AG04450 (cell line): Measurements from ENCODE around the gene DGKA. TPM values are rescaled to one million over a fixed set of nuclear protein-coding genes. Genes with fewer than 3 reads are reported as not detected.
A peak's percentile ranks its signal among the peaks of the same experiment; 100 is the strongest.
"Not testable (repeated sequence)": the region's sequence is repeated elsewhere in the genome, so short reads cannot be mapped to it uniquely, and the experiment has no call there.

Source experiments
- CTCF ChIA-PET: fragments of 300-600, 350-600 bp; formaldehyde crosslinking; extraction: SDS; loops from one replicate; lab custom pipeline; 2022; ENCODE audit warnings: antibody characterized with exemption, inconsistent platforms; lab: Charles Lee
- POLR2A ChIA-PET: fragments of 350-600 bp; formaldehyde crosslinking; extraction: SDS; loops from one replicate; lab custom pipeline; 2021; ENCODE audit warnings: antibody characterized with exemption, inconsistent platforms; lab: Yijun Ruan, JAX
- DNase-seq: peaks from one replicate; pipeline ENCODE4 v3.0.0-alpha.2; 2011; ENCODE audit warnings: low read depth, low spot score
- H3K27ac ChIP-seq: one replicate; pipeline ENCODE4 v1.5.1; 2012; ENCODE audit warnings: low read depth, low read length, control low read depth
- H3K27me3 ChIP-seq: one replicate; pipeline ENCODE4 v1.6.0; 2012; ENCODE audit warnings: low read length; ENCODE audit not compliant: control insufficient read depth, insufficient read depth
- H3K4me3 ChIP-seq: 2 replicates; pipeline ENCODE4 v1.5.1; 2011; ENCODE audit warnings: mild to moderate bottlenecking, low read depth, low read length, control low read depth
- H3K9me3 ChIP-seq: 2 replicates; pipeline ENCODE4 v1.5.1; 2012; ENCODE audit warnings: low read length; ENCODE audit not compliant: control insufficient read depth, insufficient read depth
- CTCF ChIP-seq: IDR thresholded peaks from 2 replicates; pipeline ENCODE4 v1.5.1; 2011; ENCODE audit warnings: low read depth, low read length, control low read depth, inconsistent platforms
- polyA plus RNA-seq: library from polyadenylated mRNA; depleted of rRNA; stranded (reverse); fragments of >200 nt; gene quantifications from 2 replicates; pipeline ENCODE4 v1.2.3, GENCODE V29; 2011

DGKA gene
- polyA plus RNA-seq, 1 experiment = 53.6 TPM

GRCh38 chr12:55973599-55974307 is 42.8 kb downstream of the DGKA start, which contains the start of gene RAB5B:
RAB5B (plus strand) TSS chr12:55974078; CDS start chr12:55986961, 12,883 bp downstream.
- Histone ChIP-seq H3K27me3 (no peaks in the 10 kb centered on the region), H3K9me3 (peaks cover 4% of the 10 kb centered on the region; the same call in 1 of the 2 replicates), H3K27ac (peak within 1 kb of the TSS; percentile 87), H3K4me3 (peak within 1 kb of the TSS; percentile 94)
- DNase-seq = peak; percentile 100
- TF ChIP-seq CTCF = peak; percentile 29; the same call in 1 of the 2 replicates
- ChIA-PET CTCF (interaction anchor here (0.7 to 2.9 kb wide), 14 partner anchors 12 to 235 kb away, joined by 3 to 22 read pairs (median 4); partner anchors contain the start of gene SUOX), POLR2A (interaction anchor here (0.6 to 2.0 kb wide), 17 partner anchors 13 to 1603 kb away, joined by 3 to 14 read pairs (median 5); partner anchors contain the start of genes CD63, DGKA, DNAJC14 and GDF11)

GRCh38 chr12:55974308-55974730 is 43.4 kb downstream of the DGKA start:
- peaks cover 4% of the 10 kb centered on the region; the same call in 1 of the 2 replicates for H3K9me3 ChIP-seq
- no peak for DNase-seq
- H3K27ac ChIP-seq = peak overlapping the region; percentile 75
- ChIA-PET POLR2A (interaction anchor here (0.6 to 2.0 kb wide), 16 partner anchors 13 to 1604 kb away, joined by 3 to 14 read pairs (median 5); partner anchors contain the start of genes CD63, DGKA, DNAJC14 and GDF11), CTCF (interaction anchor here (0.7 to 2.9 kb wide), 15 partner anchors 10 to 236 kb away, joined by 3 to 22 read pairs (median 3); partner anchors contain the start of gene SUOX)
- TF ChIP-seq CTCF = no peak
- H3K4me3 ChIP-seq = peak overlapping the region; percentile 94
- no peaks in the 10 kb centered on the region for H3K27me3 ChIP-seq

GRCh38 chr12:55978393-55978792 is 47.4 kb downstream of the DGKA start:
- Histone ChIP-seq H3K27me3 (no peaks in the 10 kb centered on the region), H3K27ac (no peak overlapping the region), H3K9me3 (peaks cover 4% of the 10 kb centered on the region; the same call in 1 of the 2 replicates), H3K4me3 (no peak overlapping the region)
- DNase-seq = no peak
- TF ChIP-seq CTCF = no peak
- CTCF ChIA-PET = interaction anchor here (1.0 to 3.5 kb wide), 3 partner anchors 18 to 51 kb away, joined by 4 to 29 read pairs (median 4); partner anchors contain the start of gene SUOX
- POLR2A ChIA-PET = no interaction called here

- CTCF ChIA-PET = interaction anchor here (3.5 kb wide), 1 partner anchor 17 kb away, joined by 29 read pairs; no protein-coding TSS in a partner anchor
These were observed 48.1 kb downstream of the DGKA start for GRCh38 chr12:55979069-55979468.

GRCh38 chr12:55981882-55982281 is 50.9 kb downstream of the DGKA start:
- ChIA-PET CTCF (interaction anchor here (0.6 to 7.0 kb wide), 4 partner anchors 14 to 244 kb away, joined by 3 to 96 read pairs (median 8); partner anchors contain the start of gene SUOX), POLR2A (interaction anchor here (0.5 to 0.7 kb wide), 2 partner anchors 25 to 62 kb away, joined by 4 to 5 read pairs; no protein-coding TSS in a partner anchor)
- H3K4me3 ChIP-seq, H3K27me3 ChIP-seq, H3K9me3 ChIP-seq, DNase-seq, H3K27ac ChIP-seq: not testable (repeated sequence)

More at GRCh38 chr12:55979069-55979468, 48.1 kb downstream of the DGKA start:
- no peak overlapping the region for H3K4me3 ChIP-seq
- no peak for TF ChIP-seq CTCF
- POLR2A ChIA-PET = no interaction called here
- H3K9me3 ChIP-seq = peaks cover 2% of the 10 kb centered on the region; the same call in 1 of the 2 replicates
- DNase-seq = no peak
- H3K27ac ChIP-seq = no peak overlapping the region
- no peaks in the 10 kb centered on the region for H3K27me3 ChIP-seq
